BLaER1 treated with 17β-estradiol and CSF1 and Interleukin-3, amounts not matched to agents 10 nM and 100 nM (cell line): ENCODE results near the gene FBN3.
"Not testable (repeated sequence)": the region's sequence is repeated elsewhere in the genome, so short reads cannot be mapped to it uniquely, and the experiment has no call there.

ENCODE experiments used
- H3K27ac ChIP-seq, 11 experiments: shearing (Covaris generic); formaldehyde crosslinking; 2 replicates each; pipeline ENCODE4 v1.8.1; 2022
- H3K27me3 ChIP-seq, 11 experiments: shearing (Covaris generic); formaldehyde crosslinking; 2 replicates each; pipeline ENCODE4 v1.8.1; 2022
- H3K36me3 ChIP-seq, 11 experiments: shearing (Covaris generic); formaldehyde crosslinking; 2 replicates each; pipeline ENCODE4 v1.8.1; 2022
- H3K4me1 ChIP-seq, 10 experiments: shearing (Covaris generic); formaldehyde crosslinking; 2 replicates each; pipeline ENCODE4 v1.8.1; 2022
- H3K4me2 ChIP-seq, 11 experiments: shearing (Covaris generic); formaldehyde crosslinking; 2 replicates each; pipeline ENCODE4 v1.8.1; 2022
- H3K4me3 ChIP-seq, 10 experiments: shearing (Covaris generic); formaldehyde crosslinking; 2 replicates each; pipeline ENCODE4 v1.8.1; 2022
- H3K9ac ChIP-seq, 11 experiments: shearing (Covaris generic); formaldehyde crosslinking; 2 replicates each; pipeline ENCODE4 v1.8.1; 2022
- H3K9me3 ChIP-seq, 11 experiments: shearing (Covaris generic); formaldehyde crosslinking; replicated peaks in 1 of 11; 2 replicates each; pipeline ENCODE4 v1.8.1; 2022
- H4K20me1 ChIP-seq, 11 experiments: shearing (Covaris generic); formaldehyde crosslinking; 2 replicates each; pipeline ENCODE4 v1.8.1; 2022
- Cebpa-rat ChIP-seq, 11 experiments: shearing (Covaris generic); IDR thresholded peaks; 2 replicates each; pipeline ENCODE4 v1.8.1; 2022

Gene FBN3

GRCh38 chr19:8174706-8175105 lies 25.3 kb upstream of the FBN3 start:
- H3K36me3 ChIP-seq = no peaks in the 10 kb centered on the region
- TF ChIP-seq Cebpa-rat (IDR thresholded peaks at IDR 0.05) = no peak
- H3K4me2 ChIP-seq = no peak overlapping the region
- H3K27me3 ChIP-seq = no peaks in the 10 kb centered on the region
- H3K4me1 ChIP-seq = 0 out of 20 replicates have a peak, but pooled peaks cover 0 to 2% (median 0%) of the 10 kb centered on the region in 10 experiments
- no peak overlapping the region for H3K27ac ChIP-seq
- no peaks in the 10 kb centered on the region for H3K9me3 ChIP-seq
- no peaks in the 10 kb centered on the region for H4K20me1 ChIP-seq
- no peak overlapping the region for H3K9ac ChIP-seq
- no peak overlapping the region for H3K4me3 ChIP-seq

GRCh38 chr19:8168537-8168936 lies 19.1 kb upstream of the FBN3 start:
- TF ChIP-seq Cebpa-rat (IDR thresholded peaks at IDR 0.05) = no peak
- no peaks in the 10 kb centered on the region for H3K36me3 ChIP-seq
- H3K4me1 ChIP-seq = no peaks in the 10 kb centered on the region; a peak in 1 of 20 replicates
- H3K9me3 ChIP-seq = no peaks in the 10 kb centered on the region
- H4K20me1 ChIP-seq = no peaks in the 10 kb centered on the region
- H3K4me3 ChIP-seq = no peak overlapping the region
- no peaks in the 10 kb centered on the region for H3K27me3 ChIP-seq
- H3K4me2 ChIP-seq = no peak overlapping the region
- no peak overlapping the region for H3K9ac ChIP-seq
- no peak overlapping the region for H3K27ac ChIP-seq

- Histone ChIP-seq H3K36me3 (no peaks in the 10 kb centered on the region), H3K4me2 (no peak overlapping the region), H3K27me3 (no peaks in the 10 kb centered on the region), H4K20me1 (no peaks in the 10 kb centered on the region), H3K4me1 (no peaks in the 10 kb centered on the region; a peak in 1 of 20 replicates), H3K27ac (no peak overlapping the region), H3K9me3 (no peaks in the 10 kb centered on the region), H3K9ac (no peak overlapping the region), H3K4me3 (no peak overlapping the region)
- TF ChIP-seq Cebpa-rat (IDR thresholded peaks at IDR 0.05) = no peak
Observed at GRCh38 chr19:8167985-8168384, 18.6 kb upstream of the FBN3 start.

GRCh38 chr19:8163759-8164158 lies 14.4 kb upstream of the FBN3 start:
- H3K9ac ChIP-seq = no peak overlapping the region
- H3K4me2 ChIP-seq = no peak overlapping the region

GRCh38 chr19:8161135-8161646 lies 11.8 kb upstream of the FBN3 start:
- TF ChIP-seq Cebpa-rat (IDR thresholded peaks at IDR 0.05) = no peak
- no peaks in the 10 kb centered on the region for H4K20me1 ChIP-seq
- peak overlapping the region in 5 of 11 experiments; percentile 8 to 53 (median 39); a peak in 8 of 22 replicates for H3K4me2 ChIP-seq
- no peaks in the 10 kb centered on the region for H3K36me3 ChIP-seq
- peaks cover 0 to 16% (median 8%) of the 10 kb centered on the region in 10 experiments; a peak in 14 of 20 replicates for H3K4me1 ChIP-seq
- peaks cover 0 to 6% (median 0%) of the 10 kb centered on the region in 11 experiments; a peak in 3 of 22 replicates for H3K9me3 ChIP-seq
- no peak overlapping the region for H3K9ac ChIP-seq
- no peak overlapping the region for H3K4me3 ChIP-seq
- peak overlapping the region in 1 of 11 experiments; percentile 13; a peak in 1 of 22 replicates for H3K27ac ChIP-seq
- no peaks in the 10 kb centered on the region for H3K27me3 ChIP-seq

More at GRCh38 chr19:8163759-8164158, 14.4 kb upstream of the FBN3 start:
- Histone ChIP-seq H3K4me3 (no peak overlapping the region), H3K27ac (no peak overlapping the region), H4K20me1 (no peaks in the 10 kb centered on the region), H3K36me3 (no peaks in the 10 kb centered on the region), H3K4me1 (peaks cover 0 to 10% (median 8%) of the 10 kb centered on the region in 10 experiments; a peak in 14 of 20 replicates), H3K9me3 (peaks cover 0 to 6% (median 0%) of the 10 kb centered on the region in 11 experiments; a peak in 3 of 22 replicates), H3K27me3 (no peaks in the 10 kb centered on the region)
- no peak for TF ChIP-seq Cebpa-rat (IDR thresholded peaks at IDR 0.05)

GRCh38 chr19:8159322-8159721 lies 9.9 kb upstream of the FBN3 start:
- H3K4me2 ChIP-seq, H3K9me3 ChIP-seq, H3K4me3 ChIP-seq, H3K9ac ChIP-seq, H3K27me3 ChIP-seq, H3K27ac ChIP-seq, H4K20me1 ChIP-seq, H3K36me3 ChIP-seq: not testable (repeated sequence)
- peaks cover 8 to 25% (median 17%) of the 10 kb centered on the region in 10 experiments for H3K4me1 ChIP-seq

GRCh38 chr19:8158411-8159074 lies 9.2 kb upstream of the FBN3 start:
- no peak overlapping the region for H3K9ac ChIP-seq
- no peak for TF ChIP-seq Cebpa-rat (IDR thresholded peaks at IDR 0.05)
- H3K4me3 ChIP-seq = no peak overlapping the region
- H3K9me3 ChIP-seq = peaks cover 0 to 6% (median 0%) of the 10 kb centered on the region in 11 experiments; a peak in 3 of 22 replicates
- no peak overlapping the region for H3K27ac ChIP-seq
- no peaks in the 10 kb centered on the region for H4K20me1 ChIP-seq
- H3K4me2 ChIP-seq = no peak overlapping the region
- peaks cover 0 to 1% (median 0%) of the 10 kb centered on the region in 11 experiments; a peak in 3 of 22 replicates for H3K27me3 ChIP-seq
- peaks cover 10 to 26% (median 20%) of the 10 kb centered on the region in 10 experiments for H3K4me1 ChIP-seq
- H3K36me3 ChIP-seq = no peaks in the 10 kb centered on the region

GRCh38 chr19:8155318-8155717 lies 5.9 kb upstream of the FBN3 start:
- Histone ChIP-seq H3K4me1 (peaks cover 9 to 16% (median 11%) of the 10 kb centered on the region in 10 experiments), H3K9ac (no peak overlapping the region), H3K27me3 (peaks cover 18 to 33% (median 27%) of the 10 kb centered on the region in 11 experiments), H4K20me1 (no peaks in the 10 kb centered on the region), H3K4me2 (peak overlapping the region in 6 of 11 experiments; percentile 38 to 66 (median 56); a peak in 6 of 22 replicates), H3K4me3 (no peak overlapping the region), H3K27ac (no peak overlapping the region), H3K9me3 (no peaks in the 10 kb centered on the region), H3K36me3 (no peaks in the 10 kb centered on the region)
- TF ChIP-seq Cebpa-rat (IDR thresholded peaks at IDR 0.05) = no peak

GRCh38 chr19:8154014-8154413 lies 4.6 kb upstream of the FBN3 start:
- H3K27me3 ChIP-seq = peaks cover 30 to 46% (median 40%) of the 10 kb centered on the region in 11 experiments
- peak overlapping the region in 5 of 11 experiments; percentile 52 to 66 (median 57); a peak in 5 of 22 replicates for H3K4me2 ChIP-seq
- H4K20me1 ChIP-seq, H3K9me3 ChIP-seq, H3K27ac ChIP-seq, H3K36me3 ChIP-seq, H3K9ac ChIP-seq, H3K4me3 ChIP-seq: not testable (repeated sequence)
- H3K4me1 ChIP-seq = peaks cover 10 to 16% (median 11%) of the 10 kb centered on the region in 10 experiments

GRCh38 chr19:8151767-8152035 lies 2.3 kb upstream of the FBN3 start:
- no peak for TF ChIP-seq Cebpa-rat (IDR thresholded peaks at IDR 0.05)
- no peak overlapping the region for H3K27ac ChIP-seq
- no peak overlapping the region for H3K9ac ChIP-seq
- H3K27me3 ChIP-seq = peaks cover 53 to 69% (median 63%) of the 10 kb centered on the region in 11 experiments
- peaks cover 0 to 23% (median 5%) of the 10 kb centered on the region in 11 experiments; a peak in 9 of 22 replicates for H4K20me1 ChIP-seq
- H3K36me3 ChIP-seq = no peaks in the 10 kb centered on the region
- H3K4me2 ChIP-seq = no peak overlapping the region
- no peaks in the 10 kb centered on the region for H3K9me3 ChIP-seq
- peaks cover 10 to 20% (median 15%) of the 10 kb centered on the region in 10 experiments for H3K4me1 ChIP-seq
- no peak overlapping the region for H3K4me3 ChIP-seq
